HEK293T (cell line): ENCODE data around the gene KAT2B.

ENCODE experiments used
- CTCF ChIA-PET: fragments of 350-600 bp; formaldehyde crosslinking; extraction: SDS; loops from one replicate; lab custom pipeline; 2021; ENCODE audit warnings: antibody characterized with exemption, inconsistent platforms; lab: Yijun Ruan, JAX
- POLR2A ChIA-PET: fragments of 350-600 bp; formaldehyde crosslinking; extraction: SDS; loops from one replicate; lab custom pipeline; 2020; ENCODE audit warnings: antibody characterized with exemption, inconsistent platforms; lab: Yijun Ruan, JAX
- DNase-seq: peaks from one replicate; pipeline ENCODE4 v3.0.0; 2012; ENCODE audit warnings: mixed read lengths; ENCODE audit errors: extremely low spot score
- ARNT ChIP-seq: fragments of 450-650 bp; IDR thresholded peaks from 2 replicates; pipeline ENCODE4 v1.6.1; 2017; ENCODE audit warnings: mild to moderate bottlenecking
- BHLHE40 ChIP-seq: fragments of 450-650 bp; IDR thresholded peaks from 2 replicates; pipeline ENCODE4 v1.6.1; 2016; ENCODE audit warnings: mild to moderate bottlenecking, moderate library complexity, borderline replicate concordance
- CTBP1 ChIP-seq: fragments of 450-650 bp; IDR thresholded peaks from 2 replicates; pipeline ENCODE4 v1.6.1; 2016; ENCODE audit warnings: borderline replicate concordance
- ELF4 ChIP-seq: fragments of 450-650 bp; IDR thresholded peaks from 2 replicates; pipeline ENCODE4 v1.6.1; 2017; ENCODE audit warnings: antibody characterized with exemption
- FOXA1 ChIP-seq: fragments of 450-650 bp; IDR thresholded peaks from 2 replicates; pipeline ENCODE4 v1.6.1; 2016; ENCODE audit warnings: mild to moderate bottlenecking
- FOXK2 ChIP-seq: fragments of 450-650 bp; IDR thresholded peaks from 2 replicates; pipeline ENCODE4 v1.6.1; 2016; ENCODE audit warnings: mild to moderate bottlenecking
- FOXM1 ChIP-seq: fragments of 450-650 bp; IDR thresholded peaks from 2 replicates; pipeline ENCODE4 v1.6.1; 2017; ENCODE audit warnings: mild to moderate bottlenecking, borderline replicate concordance
- HDGF ChIP-seq: fragments of 450-650 bp; IDR thresholded peaks from 2 replicates; pipeline ENCODE4 v1.6.1; 2017; ENCODE audit warnings: antibody characterized with exemption, borderline replicate concordance
- L3MBTL2 ChIP-seq: fragments of 450-650 bp; conservative IDR thresholded peaks from 2 replicates; pipeline ENCODE4 v1.6.1; 2016; ENCODE audit warnings: mild to moderate bottlenecking
- LEF1 ChIP-seq: fragments of 450-650 bp; IDR thresholded peaks from 2 replicates; pipeline ENCODE4 v1.6.1; 2017; ENCODE audit warnings: mild to moderate bottlenecking, borderline replicate concordance
- NFRKB ChIP-seq: fragments of 450-650 bp; IDR thresholded peaks from 2 replicates; pipeline ENCODE4 v1.6.1; 2016; ENCODE audit warnings: mild to moderate bottlenecking, moderate library complexity
- PKNOX1 ChIP-seq: fragments of 450-650 bp; IDR thresholded peaks from 2 replicates; pipeline ENCODE4 v1.6.1; 2016
- SP1 ChIP-seq: fragments of 450-650 bp; IDR thresholded peaks from 2 replicates; pipeline ENCODE4 v1.6.1; 2017
- SUZ12 ChIP-seq: fragments of 450-650 bp; IDR thresholded peaks from 2 replicates; pipeline ENCODE4 v1.6.1; 2016; ENCODE audit warnings: mild to moderate bottlenecking
- TARDBP ChIP-seq: fragments of 450-650 bp; IDR thresholded peaks from 2 replicates; pipeline ENCODE4 v1.6.1; 2016
- ZNF384 ChIP-seq: fragments of 450-650 bp; IDR thresholded peaks from 2 replicates; pipeline ENCODE4 v1.6.1; 2016

Gene KAT2B

GRCh38 chr3:20141316-20141715 is 101.1 kb downstream of the KAT2B start:
- POLR2A ChIA-PET, result no interaction called here
- TF ChIP-seq FOXM1, result no peak
- TF ChIP-seq BHLHE40, result no peak
- no peak for TF ChIP-seq FOXA1
- CTCF ChIA-PET, result no interaction called here
- DNase-seq, result no peak

GRCh38 chr3:20141851-20142250 is 101.6 kb downstream of the KAT2B start:
- ChIA-PET POLR2A (no interaction called here), CTCF (no interaction called here)
- no peak for TF ChIP-seq NFRKB
- no peak for DNase-seq

- POLR2A ChIA-PET, result no interaction called here
Observed at GRCh38 chr3:20142517-20142916, 102.3 kb downstream of the KAT2B start.

GRCh38 chr3:20143519-20143918 is 103.3 kb downstream of the KAT2B start:
- no peak for DNase-seq
- ChIA-PET POLR2A (no interaction called here), CTCF (no interaction called here)
- TF ChIP-seq BHLHE40, result no peak
- TF ChIP-seq FOXM1, result no peak
- TF ChIP-seq TARDBP, result no peak
- no peak for TF ChIP-seq NFRKB
- no peak for TF ChIP-seq ARNT

More at GRCh38 chr3:20142517-20142916, 102.3 kb downstream of the KAT2B start:
- CTCF ChIA-PET, result no interaction called here
- TF ChIP-seq FOXM1 (no peak), CTBP1 (no peak), HDGF (no peak), FOXK2 (no peak), BHLHE40 (no peak), SP1 (no peak), ZNF384 (no peak), L3MBTL2 (no peak), ARNT (no peak), FOXA1 (no peak), SUZ12 (no peak), ELF4 (no peak), LEF1 (no peak), PKNOX1 (no peak), TARDBP (no peak), NFRKB (no peak)
- no peak for DNase-seq

GRCh38 chr3:20145874-20146273 is 105.6 kb downstream of the KAT2B start:
- no peak for TF ChIP-seq NFRKB
- TF ChIP-seq SP1, result no peak
- TF ChIP-seq ZNF384, result no peak
- no peak for TF ChIP-seq HDGF
- TF ChIP-seq TARDBP, result no peak
- TF ChIP-seq FOXA1, result no peak
- TF ChIP-seq ARNT, result no peak
- TF ChIP-seq L3MBTL2, result no peak
- no peak for TF ChIP-seq FOXM1
- no peak for TF ChIP-seq LEF1
- no peak for TF ChIP-seq SUZ12
- TF ChIP-seq PKNOX1, result no peak
- CTCF ChIA-PET, result no interaction called here
- no peak for DNase-seq
- POLR2A ChIA-PET, result no interaction called here

- ChIA-PET CTCF (no interaction called here), POLR2A (no interaction called here)
- DNase-seq, result no peak
- TF ChIP-seq TARDBP (no peak), ARNT (no peak), ELF4 (no peak), FOXM1 (no peak), FOXK2 (no peak), ZNF384 (no peak), PKNOX1 (no peak), CTBP1 (no peak), BHLHE40 (no peak), L3MBTL2 (no peak), SP1 (no peak), HDGF (no peak), NFRKB (no peak)
Observed at GRCh38 chr3:20146301-20146700, 106.1 kb downstream of the KAT2B start.

- no peak for TF ChIP-seq L3MBTL2
- TF ChIP-seq BHLHE40, result no peak
- TF ChIP-seq FOXK2, result no peak
- no peak for TF ChIP-seq CTBP1
- no peak for TF ChIP-seq ARNT
- POLR2A ChIA-PET, result no interaction called here
- CTCF ChIA-PET, result no interaction called here
- DNase-seq, result no peak
Observed at GRCh38 chr3:20147361-20147760, 107.1 kb downstream of the KAT2B start.
